Neural crest cell (in vitro differentiated cells): ENCODE data around the gene ANKRD10. TPM values are rescaled to one million over a fixed set of nuclear protein-coding genes. Genes with fewer than 3 reads are reported as not detected.
"Not testable (repeated sequence)": the region's sequence is repeated elsewhere in the genome, so short reads cannot be mapped to it uniquely, and the experiment has no call there.

Experiments used
- DNase-seq: peaks from one replicate; pipeline ENCODE4 v3.0.0; 2021; ENCODE audit warnings: low read depth, mixed read lengths, low spot score
- H3K27ac Mint-ChIP-seq: one replicate; pipeline ENCODE4 v1.8.0; 2021; ENCODE audit warnings: mild to moderate bottlenecking, mixed read lengths; ENCODE audit not compliant: unreplicated experiment
- H3K27me3 Mint-ChIP-seq: 2 replicates; pipeline ENCODE4 v1.8.0; 2021; ENCODE audit warnings: low read depth, mild to moderate bottlenecking, mixed read lengths
- H3K36me3 Mint-ChIP-seq: 2 replicates; pipeline ENCODE4 v1.8.0; 2021; ENCODE audit warnings: low read depth, mild to moderate bottlenecking, mixed read lengths
- H3K4me1 Mint-ChIP-seq: 2 replicates; pipeline ENCODE4 v1.8.0; 2021; ENCODE audit warnings: mixed read lengths
- H3K4me3 Mint-ChIP-seq: one replicate; pipeline ENCODE4 v1.8.0; 2021; ENCODE audit warnings: mild to moderate bottlenecking, mixed read lengths
- H3K9me3 Mint-ChIP-seq: 2 replicates; pipeline ENCODE4 v1.8.0; 2021; ENCODE audit warnings: mixed read lengths
- total RNA-seq: library from RNA; stranded (reverse); gene quantifications from 2 replicates; pipeline ENCODE4 v1.2.1, GENCODE V29; 2021
- TF ChIP-seq, protein P1 (sequence below): fragments of 200-600 bp; sonication (generic); conservative IDR thresholded peaks from 2 replicates; pipeline ENCODE4 v1.5.0; 2021; ENCODE audit warnings: antibody characterized with exemption, mild to moderate bottlenecking

Gene ANKRD10
- total RNA-seq, 1 donor from 2014 or later: 204 TPM

- no peak overlapping the region for H3K27ac Mint-ChIP-seq
- no peaks in the 10 kb centered on the region for H3K27me3 Mint-ChIP-seq
- peaks cover 3% of the 10 kb centered on the region for H3K36me3 Mint-ChIP-seq
- H3K4me1 Mint-ChIP-seq: peaks cover 12% of the 10 kb centered on the region
- H3K4me3 Mint-ChIP-seq: no peak overlapping the region
- TF ChIP-seq, protein P1, sequence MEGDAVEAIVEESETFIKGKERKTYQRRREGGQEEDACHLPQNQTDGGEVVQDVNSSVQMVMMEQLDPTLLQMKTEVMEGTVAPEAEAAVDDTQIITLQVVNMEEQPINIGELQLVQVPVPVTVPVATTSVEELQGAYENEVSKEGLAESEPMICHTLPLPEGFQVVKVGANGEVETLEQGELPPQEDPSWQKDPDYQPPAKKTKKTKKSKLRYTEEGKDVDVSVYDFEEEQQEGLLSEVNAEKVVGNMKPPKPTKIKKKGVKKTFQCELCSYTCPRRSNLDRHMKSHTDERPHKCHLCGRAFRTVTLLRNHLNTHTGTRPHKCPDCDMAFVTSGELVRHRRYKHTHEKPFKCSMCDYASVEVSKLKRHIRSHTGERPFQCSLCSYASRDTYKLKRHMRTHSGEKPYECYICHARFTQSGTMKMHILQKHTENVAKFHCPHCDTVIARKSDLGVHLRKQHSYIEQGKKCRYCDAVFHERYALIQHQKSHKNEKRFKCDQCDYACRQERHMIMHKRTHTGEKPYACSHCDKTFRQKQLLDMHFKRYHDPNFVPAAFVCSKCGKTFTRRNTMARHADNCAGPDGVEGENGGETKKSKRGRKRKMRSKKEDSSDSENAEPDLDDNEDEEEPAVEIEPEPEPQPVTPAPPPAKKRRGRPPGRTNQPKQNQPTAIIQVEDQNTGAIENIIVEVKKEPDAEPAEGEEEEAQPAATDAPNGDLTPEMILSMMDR: no peak
- DNase-seq: no peak
- peaks cover 4% of the 10 kb centered on the region for H3K9me3 Mint-ChIP-seq
These were observed 38.5 kb upstream of the ANKRD10 start for GRCh38 chr13:110953416-110953815.

DNA sequence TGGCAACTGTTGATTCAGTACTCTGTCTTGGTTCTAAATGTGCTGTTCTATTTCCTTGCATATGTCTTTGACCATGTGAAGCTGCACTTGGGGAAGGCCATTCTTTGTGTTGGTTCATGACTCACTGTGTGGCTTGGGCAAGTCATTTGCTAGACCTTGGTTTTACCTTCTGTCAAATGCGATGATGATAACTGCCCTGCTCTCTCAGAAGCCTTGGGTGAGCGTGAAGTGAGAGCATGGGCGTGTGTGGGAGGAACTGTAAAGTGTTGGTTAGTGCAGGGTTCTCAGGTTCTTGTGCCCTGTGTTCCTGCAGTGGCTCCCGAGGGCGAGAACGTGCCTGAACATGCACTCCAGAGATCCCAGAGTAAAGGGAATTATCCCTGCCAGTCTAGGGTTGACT, 37.3 kb upstream of the ANKRD10 start:
- not testable (repeated sequence) for H3K36me3 Mint-ChIP-seq, H3K4me3 Mint-ChIP-seq, H3K9me3 Mint-ChIP-seq, H3K27ac Mint-ChIP-seq, H3K27me3 Mint-ChIP-seq, H3K4me1 Mint-ChIP-seq, DNase-seq

- DNase-seq: no peak
- no peak overlapping the region for H3K4me3 Mint-ChIP-seq
- H3K36me3 Mint-ChIP-seq: no peaks in the 10 kb centered on the region
- H3K4me1 Mint-ChIP-seq: peaks cover 7% of the 10 kb centered on the region
- H3K27me3 Mint-ChIP-seq: no peaks in the 10 kb centered on the region
- no peaks in the 10 kb centered on the region for H3K9me3 Mint-ChIP-seq
- H3K27ac Mint-ChIP-seq: peak overlapping the region; percentile 43
- TF ChIP-seq, protein P1: no peak
These were observed 36.1 kb upstream of the ANKRD10 start for GRCh38 chr13:110950819-110951570.

- Mint-ChIP-seq H3K4me3 (no peak overlapping the region), H3K27me3 (no peaks in the 10 kb centered on the region), H3K9me3 (no peaks in the 10 kb centered on the region), H3K4me1 (peaks cover 7% of the 10 kb centered on the region), H3K36me3 (no peaks in the 10 kb centered on the region), H3K27ac (no peak overlapping the region)
- no peak for DNase-seq
- TF ChIP-seq, protein P1: no peak
These were observed 35.5 kb upstream of the ANKRD10 start for GRCh38 chr13:110950356-110950755.

GRCh38 chr13:110949628-110950027, 34.8 kb upstream of the ANKRD10 start:
- H3K27ac Mint-ChIP-seq: no peak overlapping the region
- no peaks in the 10 kb centered on the region for H3K36me3 Mint-ChIP-seq
- no peaks in the 10 kb centered on the region for H3K9me3 Mint-ChIP-seq
- TF ChIP-seq, protein P1: no peak
- no peaks in the 10 kb centered on the region for H3K27me3 Mint-ChIP-seq
- H3K4me3 Mint-ChIP-seq: no peak overlapping the region
- H3K4me1 Mint-ChIP-seq: peaks cover under 1% of the 10 kb centered on the region
- no peak for DNase-seq

GRCh38 chr13:110949116-110949515, 34.2 kb upstream of the ANKRD10 start:
- Mint-ChIP-seq H3K4me3 (no peak overlapping the region), H3K27ac (no peak overlapping the region), H3K4me1 (peaks cover 5% of the 10 kb centered on the region), H3K9me3 (no peaks in the 10 kb centered on the region), H3K27me3 (no peaks in the 10 kb centered on the region), H3K36me3 (no peaks in the 10 kb centered on the region)
- TF ChIP-seq, protein P1: no peak
- no peak for DNase-seq

GRCh38 chr13:110947338-110947737, 32.5 kb upstream of the ANKRD10 start:
- H3K27me3 Mint-ChIP-seq, H3K4me3 Mint-ChIP-seq, H3K27ac Mint-ChIP-seq, H3K4me1 Mint-ChIP-seq, DNase-seq, H3K36me3 Mint-ChIP-seq, H3K9me3 Mint-ChIP-seq: not testable (repeated sequence)
